GM19023 (cell line): Measurements from ENCODE around the gene WDR70.
A peak's percentile ranks its signal among the peaks of the same experiment; 100 is the strongest.
"Not testable (repeated sequence)": the region's sequence is repeated elsewhere in the genome, so short reads cannot be mapped to it uniquely, and the experiment has no call there.

ENCODE experiments used
- ATAC-seq: cut with Tn5 transposase; IDR thresholded peaks from one replicate; pipeline ENCODE4 v1.9.1; 2021; ENCODE audit warnings: mild to moderate bottlenecking, moderate library complexity; ENCODE audit not compliant: unreplicated experiment

Gene WDR70

DNA sequence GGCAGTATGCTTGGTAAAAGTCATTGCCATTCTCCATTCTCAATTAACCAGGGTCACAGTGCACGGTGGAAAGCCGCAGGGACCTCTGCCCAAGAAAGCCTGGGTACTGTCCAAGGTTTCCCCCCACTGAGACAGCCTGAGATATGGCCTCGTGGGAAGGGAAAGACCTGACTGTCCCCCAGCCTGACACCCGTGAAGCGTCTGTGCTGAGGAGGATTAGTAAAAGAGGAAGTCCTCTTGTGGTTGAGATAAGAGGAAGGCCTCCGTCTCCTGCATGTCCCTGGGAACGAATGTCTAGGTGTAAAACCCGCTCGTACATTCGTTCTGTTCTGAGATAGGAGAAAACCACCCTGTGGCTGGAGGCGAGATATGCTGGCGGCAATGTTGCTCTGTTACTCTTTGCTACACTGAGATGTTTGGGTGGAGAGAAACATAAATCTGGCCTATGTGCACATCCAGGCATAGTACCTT lies 293.0 kb downstream of the WDR70 start:
- ATAC-seq = peak; percentile 60

DNA sequence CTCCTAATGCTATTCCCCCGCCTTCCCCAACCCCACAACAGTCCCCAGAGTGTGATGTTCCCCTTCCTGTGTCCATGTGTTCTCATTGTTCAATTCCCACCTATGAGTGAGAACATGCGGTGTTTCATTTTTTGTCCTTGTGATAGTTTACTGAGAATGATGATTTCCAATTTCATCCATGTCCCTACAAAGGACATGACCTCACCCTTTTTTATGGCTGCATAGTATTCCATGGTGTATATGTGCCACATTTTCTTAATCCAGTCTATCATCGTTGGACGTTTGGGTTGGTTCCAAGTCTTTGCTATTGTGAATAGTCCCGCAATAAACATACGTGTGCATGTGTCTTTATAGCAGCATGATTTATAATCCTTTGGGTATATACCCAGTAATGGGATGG lies 295.2 kb downstream of the WDR70 start:
- ATAC-seq = not testable (repeated sequence)

DNA sequence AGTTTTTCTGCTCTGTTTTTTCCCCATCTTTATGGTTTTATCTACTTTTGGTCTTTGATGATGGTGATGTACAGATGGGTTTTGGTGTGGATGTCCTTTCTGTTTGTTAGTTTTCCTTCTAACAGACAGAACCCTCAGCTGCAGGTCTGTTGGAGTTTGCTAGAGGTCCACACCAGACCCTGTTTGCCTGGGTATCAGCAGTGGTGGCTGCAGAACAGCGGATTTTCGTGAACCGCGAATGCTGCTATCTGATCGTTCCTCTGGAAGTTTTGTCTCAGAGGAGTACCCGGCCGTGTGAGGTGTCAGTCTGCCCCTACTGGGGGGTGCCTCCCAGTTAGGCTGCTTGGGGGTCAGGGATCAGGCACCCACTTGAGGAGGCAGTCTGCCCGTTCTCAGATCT lies 300.2 kb downstream of the WDR70 start:
- not testable (repeated sequence) for ATAC-seq

DNA sequence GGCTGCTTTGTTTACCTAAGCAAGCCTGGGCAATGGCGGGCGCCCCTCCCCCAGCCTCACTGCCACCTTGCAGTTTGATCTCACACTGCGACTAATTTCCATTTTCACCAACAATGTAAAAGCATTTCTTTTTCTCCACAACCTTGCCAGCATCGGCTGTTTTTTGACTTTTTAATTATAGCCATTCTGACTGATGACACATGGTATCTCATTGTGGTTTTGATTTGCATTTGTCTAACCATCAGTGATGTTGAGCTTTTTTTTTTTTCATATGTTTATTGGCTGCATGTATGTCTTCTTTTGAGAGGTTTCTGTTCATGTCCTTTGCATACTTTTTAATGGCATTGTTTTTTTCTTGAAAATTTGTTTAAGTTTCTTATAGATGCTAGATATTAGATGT lies 300.8 kb downstream of the WDR70 start:
- not testable (repeated sequence) for ATAC-seq

DNA sequence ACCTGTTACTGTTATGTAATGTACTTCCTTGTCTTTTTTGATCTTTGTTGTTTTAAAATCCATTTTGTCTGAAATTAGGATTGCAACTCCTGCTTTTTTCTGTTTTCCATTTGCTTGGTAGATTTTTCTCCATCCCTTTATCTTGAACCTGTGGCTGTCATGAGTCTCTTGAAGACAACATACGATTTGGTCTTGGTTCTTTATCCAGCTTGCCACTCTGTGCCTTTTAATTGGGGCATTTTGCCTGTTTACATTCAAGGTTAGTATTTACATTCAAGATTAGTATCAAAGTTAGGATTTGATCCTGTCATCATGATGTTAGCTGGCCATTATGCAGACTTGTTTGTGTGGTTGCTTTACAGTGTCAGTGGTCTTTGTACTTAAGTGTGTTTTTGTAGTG lies 304.0 kb downstream of the WDR70 start:
- no peak for ATAC-seq

DNA sequence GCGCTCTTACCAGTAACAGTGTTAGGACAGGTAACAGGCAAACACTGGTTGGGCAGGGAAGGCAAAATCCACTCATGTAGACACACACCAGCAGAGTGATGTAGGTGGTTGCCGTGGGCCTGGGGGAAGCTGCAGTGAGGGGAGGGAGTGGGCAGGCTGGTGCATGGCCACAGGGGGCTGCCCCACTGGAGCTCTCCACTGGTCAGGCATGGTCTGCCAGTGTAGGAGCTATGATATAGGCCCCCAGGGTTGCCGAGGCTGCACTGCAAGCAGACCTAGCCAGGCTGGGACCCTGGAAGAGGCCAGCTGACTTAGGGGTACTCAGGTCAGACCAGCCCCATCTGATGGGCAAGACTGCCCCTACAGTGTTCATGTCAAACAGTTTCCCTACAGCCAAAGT lies 306.1 kb downstream of the WDR70 start:
- ATAC-seq = no peak

DNA sequence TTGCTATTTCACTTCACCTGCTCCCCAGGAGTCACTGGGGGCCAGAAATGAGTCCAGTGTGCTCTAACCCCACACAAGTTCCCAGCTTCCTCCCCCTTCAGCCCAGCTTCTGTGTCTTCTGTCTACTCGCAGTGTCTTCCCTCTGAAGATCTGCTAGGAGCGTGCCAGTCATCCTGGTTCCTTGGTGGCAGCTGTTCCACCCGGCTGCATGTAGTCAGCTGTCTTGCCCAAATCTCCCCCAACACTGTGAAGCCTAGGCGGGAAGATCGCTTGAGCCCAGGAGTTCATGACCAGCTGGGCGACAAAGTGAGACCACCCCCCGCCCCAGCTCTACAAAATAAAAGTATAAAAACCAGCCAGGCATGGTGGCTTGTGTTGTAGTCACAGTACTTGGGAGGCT lies 306.7 kb downstream of the WDR70 start:
- ATAC-seq = no peak

DNA sequence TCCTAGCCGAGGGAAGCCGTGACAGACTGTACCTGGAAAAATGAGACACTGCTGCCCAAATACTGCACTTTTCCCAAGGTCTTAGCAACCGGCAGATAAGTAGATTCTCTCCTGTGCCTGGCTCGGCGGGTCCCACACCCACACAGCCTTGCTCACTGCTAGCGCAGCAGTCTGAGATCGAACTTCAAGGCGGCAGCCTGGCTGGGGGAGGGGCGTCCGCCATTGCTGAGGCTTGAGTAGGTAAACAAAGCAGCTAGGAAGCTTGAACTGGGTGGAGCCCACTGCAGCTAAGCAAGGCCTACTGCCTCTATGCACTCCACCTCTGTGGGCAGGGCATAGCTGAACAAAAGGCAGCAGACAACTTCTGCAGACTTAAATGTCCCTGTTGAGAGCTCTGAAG lies 309.8 kb downstream of the WDR70 start:
- not testable (repeated sequence) for ATAC-seq

DNA sequence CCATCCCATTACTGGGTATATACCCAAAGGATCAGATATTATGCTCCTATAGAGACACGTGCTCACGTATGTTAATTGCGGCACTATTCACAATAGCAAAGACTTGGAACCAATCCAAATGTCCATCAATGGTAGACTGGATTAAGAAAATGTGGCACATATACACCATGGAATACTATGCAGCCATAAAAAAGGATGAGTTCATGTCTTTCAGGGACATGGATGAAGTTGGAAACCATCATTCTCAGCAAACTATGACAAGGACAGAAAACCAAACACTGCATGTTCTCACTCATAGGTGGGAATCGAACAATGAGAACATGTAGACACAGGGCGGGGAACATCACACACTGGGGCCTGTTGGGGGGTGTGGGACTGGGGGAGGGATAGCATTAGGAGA lies 315.2 kb downstream of the WDR70 start:
- not testable (repeated sequence) for ATAC-seq

DNA sequence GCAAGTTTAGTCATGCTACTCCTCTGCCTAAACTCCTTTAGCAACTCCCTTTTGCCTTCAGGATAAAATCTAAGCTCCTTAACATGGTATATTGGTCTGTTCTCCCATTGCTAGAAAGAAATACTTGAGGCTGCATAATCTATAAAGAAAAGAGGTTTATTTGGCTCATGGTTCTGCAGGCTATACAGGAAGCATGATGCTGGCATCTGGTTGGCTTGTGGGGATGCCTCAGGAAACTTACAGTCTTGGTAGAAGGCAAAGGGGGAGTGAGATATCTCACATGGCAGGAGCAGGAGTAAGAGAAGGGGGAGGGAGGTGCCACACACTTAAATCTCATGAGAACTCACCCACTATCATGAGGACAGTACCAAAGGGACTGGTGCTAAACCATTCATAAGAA lies 315.7 kb downstream of the WDR70 start:
- no peak for ATAC-seq

DNA sequence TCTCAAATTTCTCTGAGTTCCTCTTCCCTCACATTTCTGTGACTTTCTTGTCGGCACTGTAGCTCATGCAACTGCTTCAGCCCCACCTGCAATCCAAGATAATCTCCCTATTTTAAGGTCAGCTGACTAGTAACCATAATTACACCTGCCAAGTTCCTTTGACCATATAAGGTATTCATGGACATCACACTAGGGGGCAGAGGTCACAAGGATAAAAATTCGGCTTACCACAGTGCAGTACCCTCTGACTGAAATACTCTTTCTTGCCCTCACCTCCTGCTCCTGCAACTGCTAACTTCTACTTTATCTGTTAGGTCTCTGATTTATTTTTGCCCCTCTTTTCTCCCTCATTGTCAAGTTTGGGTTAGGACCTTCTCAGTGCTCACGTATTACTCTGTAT lies 316.5 kb downstream of the WDR70 start:
- no peak for ATAC-seq

DNA sequence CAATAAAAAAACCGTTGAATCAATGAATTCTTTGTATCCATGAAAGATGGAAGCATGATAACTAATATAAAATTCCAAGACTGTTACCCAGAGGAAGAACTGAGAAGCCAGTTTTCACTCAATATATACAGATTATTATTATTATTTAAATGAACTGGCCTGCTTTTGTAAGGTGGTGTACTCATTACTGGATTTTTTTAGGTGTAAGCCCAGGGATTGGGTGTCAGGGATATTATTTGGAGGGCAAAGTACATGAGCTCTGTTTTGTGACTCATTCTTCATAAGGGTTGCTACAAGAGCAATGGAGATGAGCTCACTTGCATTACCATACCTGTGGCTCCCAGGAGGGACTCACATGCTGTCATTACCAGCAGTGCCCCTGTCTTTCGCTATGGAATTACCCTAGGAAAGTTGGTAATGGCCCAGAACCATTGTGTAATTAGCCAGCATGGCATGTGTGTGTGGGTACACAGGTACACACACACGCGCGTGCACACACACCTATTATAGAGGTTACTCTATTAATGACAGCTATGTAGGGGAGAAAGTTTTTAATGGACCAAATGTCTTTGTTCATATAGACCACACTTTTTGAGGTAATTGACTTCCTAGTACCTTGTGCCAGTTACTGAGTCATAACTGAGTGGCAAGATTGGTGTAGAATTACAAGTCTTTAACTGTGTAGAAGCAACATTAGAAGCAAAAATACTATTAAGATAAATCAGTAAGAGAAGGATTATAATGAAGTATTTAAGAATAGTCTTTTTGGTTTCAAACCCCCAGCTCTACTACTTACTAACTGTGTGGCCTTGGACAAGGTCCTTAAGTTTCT lies 317.3 kb downstream of the WDR70 start:
- ATAC-seq = no peak

DNA sequence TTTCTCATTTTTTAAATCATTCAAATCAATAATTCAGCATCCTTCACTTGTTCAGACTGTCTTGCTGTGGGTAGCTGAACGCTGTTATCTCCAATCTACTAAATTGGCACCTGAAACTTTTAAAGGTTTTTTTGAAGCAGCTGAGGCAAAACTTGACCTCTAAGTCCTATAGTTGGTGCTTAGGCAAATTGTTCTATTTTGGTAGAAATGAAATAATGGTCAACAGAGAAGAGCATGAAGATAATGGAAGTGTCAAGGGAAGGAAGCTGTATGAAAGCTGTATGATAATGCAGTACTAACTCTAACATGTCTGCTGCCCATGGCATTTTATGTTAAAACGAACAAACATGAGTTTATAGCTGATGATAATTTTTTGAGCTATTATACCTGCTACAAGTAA lies 322.8 kb downstream of the WDR70 start:
- no peak for ATAC-seq

DNA sequence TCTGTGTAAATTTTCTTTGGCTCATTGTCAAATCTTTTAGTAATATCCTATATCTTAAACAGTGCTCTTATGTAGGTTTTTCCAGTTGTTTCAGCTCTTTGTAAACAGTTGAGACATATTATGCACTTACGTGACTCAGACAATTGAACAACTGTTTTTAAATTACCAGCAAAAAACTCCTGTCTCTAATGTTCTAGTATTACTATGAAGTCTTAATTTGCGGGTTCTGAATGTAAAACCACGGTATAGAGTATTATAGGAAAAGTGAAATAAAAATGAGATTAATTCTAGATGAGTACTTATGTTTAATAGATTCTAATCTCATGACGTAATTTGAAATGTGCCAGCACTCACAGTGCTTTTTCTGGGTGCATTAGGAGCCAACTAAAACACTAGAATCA lies 324.7 kb downstream of the WDR70 start:
- ATAC-seq = no peak

DNA sequence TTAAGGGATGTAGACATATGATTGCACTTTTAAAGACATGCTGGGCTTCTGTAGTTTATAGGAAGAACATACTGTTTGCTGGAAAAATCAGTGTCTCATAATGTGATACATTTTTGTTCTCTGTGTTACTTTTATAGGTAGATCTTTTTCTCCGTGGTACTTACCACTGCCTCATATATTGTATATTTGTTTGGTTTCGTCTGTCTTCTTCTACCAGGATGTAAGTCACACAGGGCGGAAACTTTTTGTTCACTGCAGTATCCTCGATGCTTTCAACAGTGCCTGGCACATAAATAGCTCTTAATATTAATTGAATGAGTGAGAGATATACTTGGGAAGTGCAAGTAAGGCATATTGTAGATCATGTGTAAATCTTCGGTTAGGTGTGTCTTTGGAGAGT lies 325.3 kb downstream of the WDR70 start:
- ATAC-seq = no peak

DNA sequence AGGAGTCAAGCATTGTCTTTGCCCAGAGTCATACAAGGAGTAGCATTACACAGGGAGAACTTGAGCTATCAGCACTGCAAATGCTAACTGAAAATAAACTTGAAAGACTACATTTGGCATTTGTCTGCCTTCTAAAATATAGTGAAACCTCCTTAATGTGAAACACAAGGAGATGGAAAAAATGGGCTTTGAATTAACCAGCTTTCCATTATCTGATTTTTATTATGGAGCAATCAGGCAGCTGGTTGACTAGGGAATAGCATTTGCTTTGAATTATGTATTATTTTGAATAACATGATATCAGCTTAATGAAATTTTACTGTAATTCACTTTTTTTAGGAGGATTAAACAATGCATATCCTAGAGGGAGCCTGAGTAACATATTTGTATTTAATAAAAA lies 329.9 kb downstream of the WDR70 start:
- no peak for ATAC-seq

DNA sequence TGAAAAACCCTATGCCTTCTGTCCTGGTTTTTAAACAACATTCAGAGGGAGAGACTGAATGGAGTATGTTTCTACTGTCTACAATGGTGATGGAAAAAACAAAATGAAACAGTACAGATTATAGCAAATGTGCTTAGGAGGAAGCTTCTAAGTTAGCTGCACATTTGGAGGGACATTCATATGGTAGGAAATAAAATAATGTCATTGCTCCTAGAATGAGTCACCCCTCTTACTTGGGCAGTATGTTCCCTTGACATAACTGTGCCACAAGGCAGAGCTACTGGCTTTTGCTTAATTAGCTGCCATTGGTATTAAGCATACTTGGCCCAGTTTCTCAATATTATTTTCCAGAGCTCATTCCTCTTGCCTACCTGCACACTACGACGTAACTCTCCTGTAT lies 331.8 kb downstream of the WDR70 start:
- no peak for ATAC-seq

DNA sequence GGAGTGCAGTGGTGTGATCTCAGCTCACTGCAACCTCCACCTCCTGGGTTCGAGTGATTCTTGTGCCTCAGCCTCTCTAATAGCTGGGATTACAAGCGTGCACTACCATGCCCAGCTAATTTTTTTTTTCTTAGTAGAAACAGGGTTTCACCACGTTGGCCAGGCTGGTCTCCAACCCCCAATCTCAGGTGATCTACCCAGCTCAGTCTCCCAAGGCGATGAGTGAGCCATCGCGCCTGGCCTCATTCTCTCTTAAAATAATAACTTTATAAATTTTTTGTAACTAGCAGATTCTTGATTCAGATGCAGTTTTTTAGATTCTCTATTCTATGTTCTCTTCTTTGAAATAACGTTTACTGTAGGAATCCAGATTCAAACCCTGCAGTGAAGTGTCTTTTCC lies 333.6 kb downstream of the WDR70 start:
- ATAC-seq = no peak

DNA sequence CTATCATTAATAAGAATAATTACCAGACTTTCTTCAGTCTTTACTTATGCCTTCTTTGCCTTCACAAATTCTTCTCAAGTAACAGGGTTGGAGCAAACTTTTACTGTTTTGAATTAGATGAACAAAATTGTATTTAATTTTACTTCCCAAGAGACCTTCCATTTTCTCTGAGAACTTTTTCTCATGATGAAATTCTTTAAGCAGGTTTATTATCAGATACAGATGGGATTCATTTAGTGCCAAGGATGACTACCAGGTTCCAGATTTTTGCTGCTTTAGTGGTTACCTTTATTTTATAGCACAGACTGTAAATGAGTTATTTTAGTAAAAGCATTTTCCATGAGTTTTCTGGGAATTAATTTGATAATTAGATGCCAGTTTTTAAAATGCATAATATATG lies 335.6 kb downstream of the WDR70 start:
- ATAC-seq = no peak

DNA sequence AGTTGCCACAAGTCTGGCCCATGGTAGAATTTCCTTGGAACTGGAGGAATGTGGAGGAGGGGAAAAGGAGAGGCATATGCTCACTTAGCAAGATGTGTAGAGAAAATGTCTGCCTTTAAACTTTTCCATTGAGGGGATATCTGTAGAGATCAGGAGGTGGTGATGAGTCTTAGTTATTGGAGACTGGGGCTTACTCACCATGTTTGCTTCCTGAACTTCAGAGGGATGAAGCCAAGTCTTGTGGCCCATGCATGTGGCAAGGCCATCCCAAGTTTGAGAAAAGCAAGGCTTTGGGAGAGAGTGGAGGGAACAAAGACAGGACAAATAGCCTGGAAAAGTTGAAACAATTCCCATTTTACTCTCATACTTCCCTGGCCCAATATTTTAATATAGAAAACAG lies 336.2 kb downstream of the WDR70 start:
- ATAC-seq = no peak

DNA sequence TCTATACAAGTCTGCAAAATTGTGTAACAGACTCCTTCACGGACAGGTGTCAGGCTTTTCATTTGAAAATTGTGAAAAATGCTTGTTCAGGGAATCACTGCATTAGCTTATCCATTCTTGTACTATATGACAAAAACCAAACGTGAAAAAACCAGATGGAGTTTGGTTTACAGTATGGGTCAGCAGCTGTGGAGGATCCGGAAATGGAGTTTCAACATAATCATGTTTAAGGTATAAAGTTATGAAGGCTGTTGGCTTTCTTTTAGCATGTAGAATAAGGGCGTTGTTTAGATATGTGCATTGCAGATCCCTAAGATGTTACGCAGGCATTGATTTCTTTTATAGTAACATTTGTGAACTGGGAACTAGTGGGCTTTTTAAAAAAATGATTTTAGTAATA lies 336.9 kb downstream of the WDR70 start:
- ATAC-seq = no peak

DNA sequence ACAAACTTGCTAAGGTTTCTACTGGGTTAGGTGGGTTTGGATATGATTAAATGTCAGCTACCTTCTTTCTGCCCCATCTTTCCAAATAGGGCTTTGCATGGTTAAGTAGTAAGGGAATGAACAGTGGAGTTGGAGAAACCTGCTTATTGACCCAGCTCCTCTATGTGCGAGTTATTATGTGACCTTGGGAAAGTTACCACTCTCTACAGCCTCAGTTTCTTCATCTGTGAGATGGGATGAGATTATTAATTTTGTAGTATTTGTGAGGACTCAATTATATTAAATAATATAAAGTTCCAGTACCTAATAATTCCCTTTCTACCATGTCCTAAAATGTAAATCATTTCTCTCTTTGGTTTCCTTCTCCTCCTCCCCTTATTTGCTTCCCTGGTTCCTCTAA lies 337.3 kb downstream of the WDR70 start:
- no peak for ATAC-seq

DNA sequence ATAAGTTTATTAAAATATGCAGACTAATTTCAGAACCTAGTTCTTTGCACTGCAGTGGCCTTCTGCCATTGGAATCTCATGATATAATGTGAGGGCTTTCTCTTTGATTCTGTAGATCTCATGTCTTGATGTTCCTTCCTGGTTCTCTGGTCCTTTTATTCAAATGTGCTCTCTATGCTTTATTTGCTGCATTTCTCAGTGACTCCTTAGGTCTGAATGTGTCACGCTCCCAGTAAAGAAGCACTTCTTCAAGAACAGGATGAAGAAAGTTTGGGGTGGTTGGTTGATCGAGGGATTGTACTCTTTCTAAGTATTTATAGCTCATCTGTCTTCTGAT lies 338.1 kb downstream of the WDR70 start:
- ATAC-seq = no peak
